Activated CD4-positive, alpha-beta memory T cell treated with anti-CD3 and anti-CD28 coated beads, Interleukin-2, amount 10 ng/mL, durations not matched to agents 7 days and 5 days (primary cell): ENCODE results near the gene ZNF799. TPM values are rescaled to one million over a fixed set of nuclear protein-coding genes. Genes with fewer than 3 reads are reported as not detected.

Source experiments
- CTCF ChIA-PET: fragments of 350-600 bp; sonication (Branson Sonifier 250); formaldehyde crosslinking; loops from one replicate; lab custom pipeline; 2021; ENCODE audit warnings: antibody characterized with exemption, inconsistent platforms; lab: Charles Lee
- POLR2A ChIA-PET: fragments of 350-600 bp; sonication (Branson Sonifier 250); formaldehyde crosslinking; loops from one replicate; lab custom pipeline; 2021; ENCODE audit warnings: antibody characterized with exemption; lab: Charles Lee
- DNase-seq: peaks from one replicate; pipeline ENCODE4 v3.0.0-alpha.2; 2020
- H3K27ac Mint-ChIP-seq: one replicate; pipeline ENCODE4 v1.8.0; 2021; ENCODE audit warnings: mild to moderate bottlenecking, mixed read lengths
- H3K27me3 Mint-ChIP-seq: one replicate; pipeline ENCODE4 v1.8.0; 2021; ENCODE audit warnings: mixed read lengths
- H3K36me3 Mint-ChIP-seq: one replicate; pipeline ENCODE4 v1.8.0; 2021; ENCODE audit warnings: low read depth, mixed read lengths
- H3K4me1 Mint-ChIP-seq: one replicate; pipeline ENCODE4 v1.8.0; 2021; ENCODE audit warnings: mixed read lengths
- H3K4me3 Mint-ChIP-seq: one replicate; pipeline ENCODE4 v1.8.0; 2021; ENCODE audit warnings: mild to moderate bottlenecking, mixed read lengths
- H3K9me3 Mint-ChIP-seq: one replicate; pipeline ENCODE4 v1.8.0; 2021; ENCODE audit warnings: mixed read lengths
- total RNA-seq, 2 experiments: library from RNA; stranded (reverse); gene quantifications; one replicate each; pipeline ENCODE4 v1.2.3, GENCODE V29; 2021

ZNF799 gene
- total RNA-seq, 2 experiments from 2014 or later: 4.7 TPM

GRCh38 chr19:12345197-12345596 is 55.9 kb downstream of the ZNF799 start:
- Mint-ChIP-seq H3K36me3 (peaks cover 12% of the 10 kb centered on the region), H3K9me3 (peaks cover 45% of the 10 kb centered on the region), H3K27ac (no peak overlapping the region), H3K4me1 (no peaks in the 10 kb centered on the region), H3K27me3 (no peaks in the 10 kb centered on the region), H3K4me3 (no peak overlapping the region)
- no peak for DNase-seq
- ChIA-PET CTCF (no interaction called here), POLR2A (no interaction called here)

Other genes starting within 250 kb of the ZNF799 start
- gene ZNF625, start 244.5 kb downstream of the ZNF799 start, total RNA-seq: 1 to 10 TPM; 2.7 to 3.8 TPM
- 10 to 100 TPM; 11.0 TPM for gene ZNF136, start 238.2 kb downstream of the ZNF799 start, total RNA-seq
- 10 to 100 TPM; 14.9 to 16.2 TPM for gene ZNF44, start 106.4 kb downstream of the ZNF799 start, total RNA-seq
- 1 to 10 TPM; 4.0 to 4.5 TPM for gene ZNF563, start 67.6 kb downstream of the ZNF799 start, total RNA-seq
- under 1 TPM; 0.75 to 0.86 TPM for gene ZNF442, start 35.6 kb downstream of the ZNF799 start, total RNA-seq
- 1 to 10 TPM; 4.9 to 5.2 TPM for gene ZNF443, start 39.8 kb upstream of the ZNF799 start, total RNA-seq
- gene ZNF709, start 83.5 kb upstream of the ZNF799 start, total RNA-seq: 1 to 10 TPM; 1.8 to 3.0 TPM
- gene ZNF564, start 150.2 kb upstream of the ZNF799 start, total RNA-seq: 10 to 100 TPM in 1 of 2 experiments, 1 to 10 TPM in 1; 9.4 to 10.2 TPM
- 10 to 100 TPM; 16.9 to 17.1 TPM for gene ZNF490, start 209.5 kb upstream of the ZNF799 start, total RNA-seq
- 10 to 100 TPM; 39.9 to 44.3 TPM for gene ZNF791, start 209.6 kb upstream of the ZNF799 start, total RNA-seq